Medulla oblongata (tissue), 1 donor: Measurements from ENCODE around the gene KCNN1.
"Not testable (repeated sequence)": the region's sequence is repeated elsewhere in the genome, so short reads cannot be mapped to it uniquely, and the experiment has no call there.

Source experiments
- DNase-seq: peaks from one replicate; pipeline ENCODE4 v3.0.0-alpha.2; 2015; ENCODE audit errors: extremely low spot score

Gene KCNN1

DNA sequence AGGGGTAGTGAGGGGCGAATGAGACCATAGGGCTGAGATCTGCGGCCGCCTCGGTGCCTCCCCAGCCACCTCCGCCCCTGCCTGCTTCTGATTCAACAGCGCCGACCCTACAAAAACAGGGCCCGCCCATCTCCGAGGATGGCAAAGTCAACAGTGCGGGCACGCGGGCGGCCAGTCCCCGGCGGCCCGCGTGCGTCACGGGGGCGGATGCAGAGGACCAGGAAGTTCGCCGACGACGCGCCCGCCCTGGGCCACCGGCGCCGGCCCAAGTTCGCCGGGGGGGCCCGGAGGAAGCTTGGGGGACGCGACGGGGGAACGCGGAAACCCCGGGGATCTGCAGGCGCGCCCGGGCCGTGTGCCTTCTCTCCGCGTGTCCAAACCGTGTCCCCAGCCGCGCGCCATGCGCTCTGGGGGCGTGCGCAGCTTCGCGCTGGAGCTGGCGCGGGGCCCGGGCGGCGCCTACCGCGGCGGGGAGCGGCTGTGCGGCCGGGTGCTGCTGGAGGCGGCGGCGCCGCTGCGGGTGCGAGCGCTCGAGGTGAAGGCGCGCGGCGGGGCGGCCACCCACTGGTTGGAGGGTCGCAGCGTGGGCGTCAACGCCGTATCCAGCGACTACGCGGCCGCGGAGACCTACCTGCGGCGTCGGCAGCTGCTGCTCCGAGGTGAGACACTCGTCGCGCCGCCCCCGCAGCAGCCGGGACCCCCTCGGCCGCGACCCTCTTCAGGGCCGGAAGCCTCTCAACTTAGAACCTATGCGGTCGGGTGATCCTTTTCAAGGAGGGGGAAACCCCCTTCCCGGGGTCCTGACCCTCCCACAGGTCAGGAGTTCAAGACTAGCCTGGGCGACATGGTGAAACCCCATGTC is 34.2 kb downstream of the KCNN1 start:
- peak; percentile 84 for DNase-seq

DNA sequence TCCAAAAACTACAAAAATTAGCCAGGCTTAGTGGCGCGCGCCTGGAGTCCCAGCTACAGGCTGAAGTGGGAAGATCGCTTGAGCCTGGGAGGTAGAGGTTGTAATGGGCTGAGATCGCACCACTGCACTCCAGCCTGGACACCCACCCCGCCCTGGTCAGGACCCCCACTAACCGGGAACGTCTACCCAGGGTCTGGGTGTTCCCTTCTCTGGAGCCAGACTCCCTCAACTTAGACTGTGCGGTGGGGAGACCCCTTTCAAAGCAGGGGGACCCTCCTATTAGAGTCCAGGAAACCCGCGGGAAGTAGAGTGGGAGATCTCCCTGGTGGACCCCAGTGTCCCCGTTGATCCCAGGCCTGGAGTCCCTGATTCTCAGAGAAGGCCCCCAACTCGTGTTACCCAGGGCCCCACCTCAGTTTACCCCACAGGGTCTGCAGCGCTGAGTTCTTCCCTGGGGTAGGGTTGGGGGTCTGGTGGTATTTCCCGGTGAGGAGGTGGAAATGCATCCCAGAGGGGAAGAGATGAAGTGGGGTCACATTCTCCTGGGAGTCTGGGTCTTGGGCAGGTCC is 35.0 kb downstream of the KCNN1 start:
- DNase-seq, result no peak

DNA sequence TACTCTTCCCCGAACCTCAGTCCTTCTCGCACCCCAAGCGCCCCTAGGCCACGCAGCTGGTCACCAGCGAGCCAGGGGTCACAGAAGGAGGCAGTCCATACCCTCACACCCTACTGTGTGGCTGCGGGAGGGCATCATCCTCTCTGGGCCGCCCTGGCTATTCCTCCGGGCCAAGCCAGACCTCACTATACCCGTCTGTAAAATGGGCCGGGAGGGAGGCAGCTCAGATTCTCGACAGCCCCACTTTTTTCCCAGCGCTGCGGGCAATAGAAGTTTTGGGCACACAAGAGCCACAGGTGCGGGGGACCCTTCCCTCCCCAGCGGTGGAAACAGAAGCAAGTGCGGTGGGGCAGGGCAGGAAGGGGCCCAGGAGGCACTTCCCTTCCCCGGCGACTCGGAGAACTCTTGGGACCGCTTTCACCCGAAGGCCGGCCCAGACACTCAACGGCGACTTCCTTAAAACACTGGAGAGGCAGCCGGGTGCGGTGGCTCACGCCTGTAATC is 35.5 kb downstream of the KCNN1 start:
- peak; percentile 32 for DNase-seq

DNA sequence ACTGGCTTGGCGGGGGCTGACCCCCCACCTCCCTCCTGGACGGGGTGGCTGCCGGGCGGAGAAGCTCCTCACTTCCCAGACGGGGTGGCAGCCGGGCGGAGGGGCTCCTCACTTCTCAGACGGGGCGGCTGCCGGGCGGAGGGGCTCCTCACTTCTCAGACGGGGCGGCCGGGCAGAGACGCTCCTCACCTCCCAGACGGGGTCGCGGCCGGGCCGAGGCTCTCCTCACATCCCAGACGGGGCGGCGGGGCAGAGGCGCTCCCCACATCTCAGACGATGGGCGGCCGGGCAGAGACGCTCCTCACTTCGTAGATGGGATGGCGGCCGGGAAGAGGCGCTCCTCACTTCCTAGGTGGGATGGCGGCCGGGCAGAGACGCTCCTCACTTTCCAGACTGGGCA is 38.8 kb downstream of the KCNN1 start:
- DNase-seq, result not testable (repeated sequence)

DNA sequence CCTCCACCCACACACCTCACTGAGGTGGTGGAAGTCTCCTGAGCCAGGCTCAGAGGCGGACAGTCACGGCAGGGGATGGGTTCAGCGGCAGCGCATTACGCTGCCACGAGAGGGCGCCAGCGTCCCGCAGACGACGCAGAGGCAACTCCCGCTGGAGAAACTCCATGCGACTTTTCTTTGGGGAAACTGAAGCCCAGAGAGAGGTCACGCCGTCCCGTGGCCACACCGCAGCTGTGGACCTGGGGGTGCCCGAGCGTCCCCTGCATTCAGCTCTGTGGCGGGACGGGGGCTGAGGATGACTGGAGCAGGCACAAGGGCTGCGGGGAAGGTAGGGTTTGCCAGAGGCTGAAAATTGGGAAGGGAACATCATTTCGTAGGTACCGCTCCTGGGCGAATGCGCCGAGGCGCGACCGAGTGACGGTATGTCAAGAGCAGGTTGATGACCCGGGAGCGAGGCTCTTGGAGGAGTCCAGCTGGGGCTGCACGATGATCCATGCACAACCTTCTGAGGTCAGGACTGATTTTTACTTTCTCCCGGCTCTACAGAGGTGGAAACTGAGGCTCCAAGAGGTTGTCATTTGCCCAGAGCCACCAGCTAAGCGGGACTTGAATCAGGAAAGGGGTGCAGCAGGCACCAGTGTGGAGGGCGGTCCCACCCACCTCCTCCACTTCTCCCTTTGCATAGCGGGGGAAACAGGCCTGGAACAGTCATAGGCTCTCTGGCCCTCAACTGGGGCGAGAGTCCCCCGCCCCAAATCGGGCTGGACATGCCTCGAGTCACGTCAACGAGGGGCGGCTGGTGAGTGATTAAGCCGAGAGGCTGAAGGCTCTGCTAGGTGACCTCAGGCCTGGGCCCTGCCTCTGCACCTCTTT is 40.4 kb downstream of the KCNN1 start:
- peak; percentile 92 for DNase-seq

DNA sequence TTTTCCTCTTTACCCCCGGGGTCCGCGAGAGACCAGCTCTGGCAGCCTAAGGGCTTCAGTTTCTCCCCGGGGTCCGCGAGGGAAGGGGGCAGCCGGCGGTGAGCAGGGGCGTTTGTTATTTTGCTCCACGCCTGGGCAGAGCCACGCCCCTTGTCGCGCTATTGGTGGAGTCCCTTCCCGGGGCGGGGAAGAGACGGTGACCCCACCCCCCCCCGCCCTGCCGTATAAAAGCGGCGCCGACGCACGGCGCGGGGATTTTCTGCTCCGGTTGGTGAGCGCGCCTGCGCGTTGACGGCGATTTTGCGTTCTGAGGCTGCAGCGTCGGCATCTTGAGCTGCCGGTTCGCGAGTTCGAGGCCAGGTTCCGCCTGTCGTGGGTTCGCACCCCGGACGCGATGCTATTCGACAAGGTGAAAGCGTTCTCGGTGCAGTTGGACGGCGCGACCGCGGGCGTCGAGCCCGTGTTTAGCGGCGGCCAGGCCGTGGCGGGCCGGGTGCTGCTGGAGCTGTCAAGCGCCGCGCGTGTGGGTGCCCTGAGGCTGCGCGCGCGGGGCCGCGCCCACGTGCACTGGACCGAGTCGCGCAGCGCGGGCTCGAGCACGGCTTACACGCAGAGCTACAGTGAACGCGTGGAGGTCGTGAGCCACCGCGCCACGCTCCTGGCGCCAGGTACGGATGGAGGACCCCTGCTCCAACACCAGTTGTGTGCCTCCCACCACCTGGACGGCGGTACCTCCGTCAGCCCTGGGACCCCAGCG is 41.2 kb downstream of the KCNN1 start, which contains the start of gene ARRDC2:
Gene ARRDC2 (plus strand): TSS at position 254 of the 757 bp plus-strand sequence. CDS start 141 bp downstream, at position 395.
- peak; percentile 96 for DNase-seq

DNA sequence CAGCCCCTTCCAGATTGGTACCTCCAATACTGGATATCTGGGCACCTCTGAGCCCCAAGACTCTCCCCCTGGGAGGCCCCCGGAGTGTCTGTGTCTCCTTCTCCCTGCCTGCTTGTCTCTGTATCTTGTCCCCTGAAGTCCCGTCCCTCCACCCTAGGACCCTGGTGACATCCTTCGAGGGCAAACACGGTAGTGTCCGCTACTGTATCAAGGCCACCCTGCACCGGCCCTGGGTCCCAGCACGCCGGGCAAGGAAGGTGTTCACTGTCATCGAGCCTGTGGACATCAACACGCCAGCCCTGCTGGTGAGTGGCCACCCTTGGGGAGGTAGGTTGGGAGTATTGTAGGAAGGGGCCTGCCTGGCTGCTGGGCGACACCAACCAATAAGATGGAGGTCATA is 41.9 kb downstream of the KCNN1 start:
- no peak for DNase-seq

DNA sequence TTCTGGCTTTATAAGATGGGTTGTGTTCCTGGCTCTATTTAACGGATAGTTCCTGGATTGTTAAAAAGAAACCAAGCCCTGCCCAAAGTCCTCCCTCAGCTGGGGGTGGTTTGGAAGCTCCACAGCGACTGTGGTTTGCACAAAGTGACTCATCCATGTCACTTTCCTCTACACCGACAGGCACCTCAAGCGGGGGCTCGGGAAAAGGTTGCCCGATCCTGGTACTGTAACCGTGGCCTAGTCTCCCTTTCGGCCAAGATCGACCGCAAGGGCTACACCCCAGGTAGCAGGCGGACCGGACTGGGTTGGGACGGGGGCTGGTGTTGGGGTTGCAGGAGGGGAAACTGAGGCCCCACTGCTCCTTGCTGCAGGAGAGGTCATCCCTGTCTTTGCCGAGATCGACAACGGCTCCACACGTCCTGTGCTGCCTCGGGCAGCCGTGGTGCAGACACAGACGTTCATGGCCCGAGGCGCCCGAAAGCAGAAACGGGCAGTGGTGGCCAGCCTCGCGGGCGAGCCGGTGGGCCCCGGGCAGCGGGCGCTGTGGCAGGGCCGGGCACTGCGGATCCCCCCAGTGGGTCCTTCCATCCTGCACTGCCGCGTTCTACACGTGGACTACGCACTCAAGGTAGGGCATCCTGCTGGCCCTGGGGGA is 42.6 kb downstream of the KCNN1 start:
- DNase-seq, result no peak

DNA sequence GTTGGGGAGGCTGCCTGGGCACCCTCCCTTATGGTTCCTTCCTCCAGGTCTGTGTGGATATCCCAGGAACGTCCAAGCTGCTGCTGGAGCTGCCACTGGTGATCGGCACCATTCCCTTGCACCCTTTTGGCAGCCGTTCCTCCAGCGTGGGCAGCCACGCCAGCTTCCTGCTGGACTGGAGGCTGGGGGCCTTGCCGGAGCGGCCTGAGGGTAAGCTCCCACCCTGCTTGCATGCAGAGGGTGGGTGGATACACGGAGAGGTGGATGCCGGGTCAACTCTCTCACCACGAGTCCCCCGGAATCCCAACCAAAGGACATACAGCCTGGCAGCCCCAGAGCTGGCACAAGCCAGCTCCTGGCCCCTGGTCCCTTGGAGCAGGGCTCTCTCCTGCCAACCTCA is 43.2 kb downstream of the KCNN1 start:
- no peak for DNase-seq

DNA sequence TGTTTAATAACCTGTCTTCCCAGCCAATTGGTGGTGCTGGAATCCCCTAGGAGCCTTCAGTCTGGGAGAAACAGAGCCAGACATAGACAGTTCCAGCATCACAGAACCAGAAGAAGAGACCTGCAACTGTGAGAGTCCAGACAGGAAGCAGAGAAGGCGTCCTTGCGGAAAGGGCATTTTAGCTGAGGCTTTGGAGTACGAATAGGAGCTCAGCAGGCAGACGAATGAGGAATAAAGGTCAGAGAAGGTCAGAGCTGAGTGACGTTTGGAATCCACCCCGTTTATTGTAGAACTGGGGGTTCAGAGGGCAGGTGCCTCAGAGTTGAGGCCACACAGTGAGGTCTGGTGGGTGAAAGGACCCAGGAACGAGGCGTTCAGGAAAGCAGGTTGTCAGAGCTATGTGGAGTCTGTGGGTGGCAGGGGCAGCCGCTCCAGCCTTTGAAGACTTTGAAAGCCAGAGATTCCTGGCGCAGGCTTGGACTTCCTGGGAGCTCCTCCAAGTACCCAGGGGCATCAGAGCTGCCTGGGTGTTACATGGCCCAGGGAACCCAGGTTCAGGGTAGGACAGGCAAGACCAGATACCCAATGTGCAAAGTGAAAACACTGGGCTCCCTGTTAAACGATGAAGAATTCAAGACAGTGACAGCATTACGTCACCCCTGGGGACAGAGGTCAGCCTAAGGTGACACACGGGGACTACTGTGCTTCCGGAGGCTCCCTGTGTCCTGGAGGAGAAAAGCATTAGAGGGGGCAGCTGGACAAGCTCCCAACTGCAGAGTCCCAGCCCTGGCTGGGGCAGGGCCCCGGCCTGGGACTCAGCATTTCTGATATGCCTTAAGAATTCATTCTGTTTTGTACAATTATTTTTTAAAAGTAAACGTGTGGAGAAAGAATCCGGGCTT is 46.6 kb downstream of the KCNN1 start:
- peak; percentile 26 for DNase-seq

DNA sequence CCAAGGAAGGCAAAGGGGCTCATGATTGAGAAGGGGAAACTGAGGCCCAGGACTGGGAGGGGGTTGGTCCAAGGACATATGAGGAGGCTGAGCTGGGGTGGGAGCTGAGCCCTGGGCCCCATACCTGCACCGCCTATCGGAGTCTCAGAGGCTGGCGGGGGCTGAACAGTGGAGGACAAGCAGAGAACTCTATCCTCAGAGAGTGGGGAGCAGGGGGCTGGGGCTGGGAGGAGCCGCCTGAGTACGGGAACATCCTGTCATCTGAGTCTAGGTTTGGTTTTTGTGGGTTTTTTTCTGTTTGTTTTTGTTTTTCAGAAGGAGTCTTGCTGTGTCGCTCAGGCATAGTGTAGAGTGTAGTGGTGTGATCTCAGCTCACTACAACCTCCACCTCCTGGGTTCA is 47.3 kb downstream of the KCNN1 start:
- no peak for DNase-seq

DNA sequence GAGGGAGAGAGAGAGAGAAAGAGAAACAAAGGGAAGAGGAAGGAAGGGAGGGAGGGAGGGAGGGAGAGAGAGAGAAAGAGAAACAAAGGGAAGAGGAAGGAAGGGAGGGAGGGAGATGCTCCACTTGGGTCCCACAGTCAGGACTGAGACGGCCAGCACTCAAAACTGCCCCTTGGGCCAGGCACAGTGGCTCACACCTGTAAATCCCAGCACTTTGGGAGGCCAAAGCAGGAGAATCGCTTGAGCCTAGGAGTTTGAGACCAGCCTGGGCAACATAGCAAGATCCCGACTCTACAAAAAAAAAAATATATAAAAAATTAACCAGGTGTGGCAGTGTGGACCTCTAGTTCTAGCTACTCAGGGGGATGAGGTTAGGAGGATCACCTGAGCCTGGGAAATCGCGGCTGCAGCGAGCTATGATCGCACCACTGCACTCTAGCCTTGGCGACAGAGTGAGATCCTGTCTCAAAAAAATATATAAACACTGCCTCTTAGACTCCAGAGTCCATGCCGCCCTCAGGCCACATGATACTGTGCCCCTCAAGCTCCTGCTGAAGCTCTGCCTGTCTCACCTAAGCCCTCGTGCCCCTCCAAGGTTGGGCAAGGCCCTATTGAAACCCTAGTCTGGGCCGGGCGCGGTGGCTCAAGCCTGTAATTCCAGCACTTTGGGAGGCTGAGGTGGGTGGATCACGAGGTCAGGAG is 49.5 kb downstream of the KCNN1 start:
- DNase-seq, result no peak

DNA sequence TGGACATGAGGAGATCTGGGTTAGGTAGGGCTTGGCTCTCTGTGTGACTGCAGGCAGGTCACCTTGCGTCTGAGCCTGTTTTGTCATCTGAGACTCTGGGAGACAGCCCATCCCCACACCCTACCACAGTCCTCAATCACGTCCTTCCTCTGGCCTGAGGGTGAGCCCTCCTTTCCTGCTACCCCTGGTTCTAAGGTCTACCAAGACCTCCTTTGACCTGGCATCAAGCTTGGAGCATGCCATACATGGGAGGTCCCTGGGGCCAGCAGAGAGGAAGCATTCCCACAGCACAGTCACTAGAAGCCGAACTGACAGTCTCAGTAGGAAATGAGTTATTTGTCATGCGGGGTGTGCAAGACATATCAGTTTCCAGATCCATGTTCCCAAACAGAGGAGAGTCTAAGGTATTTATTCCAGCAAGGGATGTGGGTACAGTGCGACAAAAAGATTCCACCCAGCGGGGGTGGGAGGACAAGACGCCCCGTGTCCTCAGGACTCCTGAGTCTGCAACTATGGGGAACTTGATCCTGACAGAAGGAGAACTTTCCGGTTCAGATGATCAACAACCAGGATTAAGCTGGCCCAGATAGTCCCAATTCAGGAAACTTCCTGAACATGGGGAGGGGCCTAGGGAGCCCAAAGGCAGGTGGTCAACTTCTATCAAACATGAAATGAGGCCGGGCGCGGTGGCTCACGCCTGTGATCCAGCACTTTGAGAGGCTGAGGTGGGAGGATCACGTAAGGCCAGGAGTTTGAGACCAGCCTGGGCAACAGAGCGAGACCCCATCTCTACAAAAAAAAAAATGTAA is 50.6 kb downstream of the KCNN1 start:
- DNase-seq, result peak; percentile 61

DNA sequence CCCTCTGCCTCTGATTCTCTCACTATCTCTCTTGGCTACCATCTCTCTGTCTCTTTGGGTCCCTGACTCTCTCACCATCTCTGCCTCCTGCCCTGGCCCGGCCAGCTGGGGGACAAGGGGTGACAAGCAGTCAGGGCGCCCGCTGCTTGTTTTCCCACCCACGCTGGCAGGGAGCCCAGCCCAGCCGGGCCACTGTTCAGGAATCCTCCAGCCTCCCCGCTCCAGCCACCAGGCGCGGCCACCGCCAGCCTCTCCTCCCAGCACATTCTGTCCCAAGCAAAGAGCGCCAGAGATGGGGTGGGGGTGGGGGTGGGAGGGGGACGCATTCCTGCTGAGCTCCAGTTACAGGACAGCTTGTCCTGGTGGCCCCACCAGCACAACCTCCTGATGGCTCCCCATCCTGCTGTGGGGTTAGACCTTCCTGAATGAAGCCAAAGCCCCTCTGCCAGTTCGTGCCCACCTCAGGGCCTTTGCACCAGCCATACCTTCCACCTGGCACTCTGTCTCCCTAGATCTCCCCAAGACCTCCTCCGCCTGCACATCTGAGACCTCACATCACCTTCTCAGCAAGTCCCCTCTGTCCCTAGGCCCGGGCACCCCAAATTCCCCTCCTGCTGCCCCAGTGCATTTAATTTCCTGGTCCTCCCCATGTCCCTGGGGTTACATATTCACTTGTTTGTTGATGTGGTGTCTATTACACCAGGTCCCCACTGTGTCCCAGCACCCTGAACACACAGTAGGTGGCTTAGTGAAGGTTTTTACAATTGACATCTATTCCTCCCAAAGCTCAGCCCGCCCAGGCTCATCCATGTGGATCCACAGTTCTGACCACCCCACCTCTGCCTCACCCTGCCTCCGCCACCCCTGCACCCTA is 53.5 kb downstream of the KCNN1 start:
- peak; percentile 89 for DNase-seq

DNA sequence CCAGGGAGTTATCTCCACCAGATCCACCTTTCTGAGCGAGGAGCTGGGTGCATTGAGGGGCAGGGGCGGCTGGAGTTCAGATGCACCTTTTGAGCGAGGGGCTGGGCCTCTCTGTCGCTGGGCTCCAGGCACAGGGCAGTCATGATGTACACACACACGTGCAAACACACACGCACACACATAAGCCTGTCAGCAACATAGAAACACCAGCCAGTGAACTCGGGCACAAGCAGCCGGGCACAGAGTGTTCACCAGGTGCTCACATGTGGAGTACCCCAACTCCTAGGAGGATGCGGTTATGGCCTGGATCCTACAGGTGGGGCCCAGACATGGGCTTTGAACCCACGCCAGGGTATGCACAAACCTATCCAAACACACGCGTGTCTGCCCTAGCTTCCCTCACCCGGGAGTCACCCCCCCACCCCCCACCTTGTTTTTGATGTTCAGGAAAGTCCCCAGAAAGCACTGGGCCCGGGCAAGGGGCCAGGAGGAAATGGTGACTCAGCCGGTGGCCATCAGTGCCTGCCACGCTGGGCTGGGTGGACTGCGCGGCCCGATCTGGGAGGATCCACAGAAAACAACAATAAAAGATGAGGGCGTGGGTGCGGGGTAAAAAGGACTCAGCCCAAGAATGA is 54.3 kb downstream of the KCNN1 start:
- DNase-seq, result peak; percentile 84

DNA sequence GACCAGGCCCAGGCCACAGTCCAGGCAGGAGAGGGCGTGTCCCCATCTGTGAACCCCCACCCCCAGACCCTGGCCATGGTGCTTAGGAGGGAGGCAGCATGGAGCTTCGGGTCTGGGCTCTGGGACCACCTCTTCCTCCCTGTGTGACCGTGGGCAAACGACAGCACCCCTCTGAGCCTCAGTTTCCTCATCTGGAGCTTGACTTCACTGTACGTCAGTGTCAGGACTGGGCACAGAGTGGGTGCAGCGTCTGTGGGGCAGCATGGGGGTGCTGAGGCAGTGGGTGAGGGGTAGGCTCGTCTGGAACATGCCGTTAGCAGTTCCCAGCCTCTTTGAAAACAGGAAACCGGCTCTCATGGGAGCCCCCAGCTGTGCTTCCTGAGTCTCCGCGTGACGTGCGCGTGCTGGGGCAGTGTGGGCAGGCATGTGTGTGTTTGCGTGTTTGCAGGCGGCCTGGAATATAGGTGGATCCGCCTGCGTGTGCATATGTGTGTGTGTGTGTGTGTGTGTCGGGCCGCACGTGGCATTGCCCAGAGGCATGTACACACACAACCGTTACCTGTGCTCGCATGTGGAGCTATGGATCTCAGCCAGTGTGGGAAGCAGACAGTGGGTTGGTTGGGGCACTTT is 56.8 kb downstream of the KCNN1 start:
- DNase-seq, result peak; percentile 83
